H1 (cell line): ENCODE results near the gene CDC73. TPM values are rescaled to one million over a fixed set of nuclear protein-coding genes. Genes with fewer than 3 reads are reported as not detected.

Experiments
- ASH2L ChIP-seq: fragments of 200-600, 300-600 bp; sonication (generic); IDR thresholded peaks from one replicate; pipeline ENCODE4 v1.7.1; 2017; ENCODE audit warnings: low read length
- JUN ChIP-seq: IDR thresholded peaks from 2 replicates; pipeline ENCODE4 v1.6.1; 2011; ENCODE audit warnings: low read depth, mild to moderate bottlenecking, improper control_type of control experiment, low read length
- SIN3A ChIP-seq, 2 experiments: IDR thresholded peaks in 1 of 2; conservative IDR thresholded peaks in 1 of 2; 2 replicates each; pipeline ENCODE4 v1.6.1; 2011 to 2012; ENCODE audit warnings: low read length in 2 of 2, improper control_type of control experiment in 1 of 2, low read depth in 1 of 2, mild to moderate bottlenecking in 1 of 2
- SIX5 ChIP-seq: IDR thresholded peaks from 2 replicates; pipeline ENCODE4 v1.6.1; 2011; ENCODE audit warnings: mild to moderate bottlenecking, low read depth, low read length
- SP4 ChIP-seq: IDR thresholded peaks from 2 replicates; pipeline ENCODE4 v1.6.1; 2012; ENCODE audit warnings: low read length, inconsistent platforms
- SUZ12 ChIP-seq: fragments of 200-600 bp; sonication (generic); IDR thresholded peaks from 2 replicates; pipeline ENCODE4 v1.6.1; 2012; ENCODE audit warnings: mild to moderate bottlenecking, inconsistent platforms, low read length, moderate library complexity, mixed read lengths
- polyA plus RNA-seq, 7 experiments: library from polyadenylated mRNA; depleted of rRNA in 3 of 7; stranded (reverse) in 5 of 7; unstranded in 2 of 7; fragments of >200 nt in 5 of 7; fragments of 200-250 nt in 2 of 7; gene quantifications; 1 replicate in 5 of 7; 2 replicates in 1 of 7; 4 replicates in 1 of 7; pipeline versions ENCODE4 v1.2.1 to v1.2.3, GENCODE V29; 2011 to 2013; ENCODE audit warnings: missing spikeins in 2 of 7, mixed read lengths in 2 of 7
- total RNA-seq: library from RNA; stranded (reverse); fragmentation: NEBNext Ultra II Directional; extraction: Animal tissue kit (Norgen Biotek cat#: 25700); gene quantifications from 2 replicates; pipeline ENCODE4 v1.2.1, GENCODE V29; 2021
- TF ChIP-seq, protein P1 (sequence below): fragments of 300-600 bp; sonication (generic); IDR thresholded peaks from 2 replicates; pipeline ENCODE4 v1.7.1; 2012; ENCODE audit warnings: low read length, moderate library complexity, mild to moderate bottlenecking, inconsistent platforms; ENCODE audit not compliant: insufficient replicate concordance
- TF ChIP-seq, protein P2 (sequence below): IDR thresholded peaks from 2 replicates; pipeline ENCODE4 v1.6.1; 2011; ENCODE audit warnings: low read length, improper control_type of control experiment

The CDC73 gene
- total and polyA plus RNA-seq, 2 of the 8 experiments (the other 6 are each of a cell fraction or from before 2014, with no cell fraction given) = 9.8 to 64.0 TPM

DNA sequence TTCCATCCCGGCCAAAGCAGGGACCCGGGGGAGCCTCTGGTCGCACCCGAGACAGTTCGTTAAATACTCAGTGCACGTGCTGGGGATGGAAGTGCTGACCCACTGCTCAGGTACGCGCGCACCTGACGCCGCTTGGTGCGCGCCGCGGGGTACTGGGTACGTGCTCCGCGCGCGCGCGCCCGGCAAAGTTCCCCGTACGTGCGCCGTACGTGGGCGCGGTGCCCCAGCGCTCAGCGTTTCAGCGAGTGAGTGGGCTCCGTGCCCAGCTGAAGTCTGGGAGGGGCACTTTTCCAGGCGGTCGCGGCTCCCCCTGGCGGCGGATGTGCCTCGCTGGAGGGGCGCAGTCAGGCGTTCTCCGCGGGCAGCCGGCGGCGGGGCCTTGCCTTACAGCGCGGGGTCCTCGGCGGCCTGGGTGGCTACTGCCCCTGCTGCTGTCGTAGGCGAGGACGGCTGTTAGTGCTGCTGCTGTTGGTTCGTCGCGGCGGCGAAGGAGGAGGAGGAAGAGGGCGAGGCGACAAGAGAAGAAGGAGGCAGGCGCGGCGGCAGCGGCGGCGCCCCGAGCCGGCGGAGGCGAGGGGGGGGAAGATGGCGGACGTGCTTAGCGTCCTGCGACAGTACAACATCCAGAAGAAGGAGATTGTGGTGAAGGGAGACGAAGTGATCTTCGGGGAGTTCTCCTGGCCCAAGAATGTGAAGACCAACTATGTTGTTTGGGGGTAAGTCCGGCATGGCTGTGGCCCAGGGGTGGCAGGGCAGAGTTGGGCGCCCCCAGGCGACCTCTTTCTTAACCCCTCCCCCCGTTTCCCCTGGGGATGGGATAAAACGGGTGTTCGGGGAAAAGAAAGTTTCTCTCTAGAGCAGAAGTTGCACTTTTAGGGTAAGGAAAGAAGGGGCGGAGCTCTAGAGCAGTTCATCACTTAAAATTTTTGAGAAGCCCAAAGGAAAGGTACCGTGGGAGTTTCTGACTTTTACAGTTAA is at the start of gene CDC73 (continued):
- TF ChIP-seq, protein P1, sequence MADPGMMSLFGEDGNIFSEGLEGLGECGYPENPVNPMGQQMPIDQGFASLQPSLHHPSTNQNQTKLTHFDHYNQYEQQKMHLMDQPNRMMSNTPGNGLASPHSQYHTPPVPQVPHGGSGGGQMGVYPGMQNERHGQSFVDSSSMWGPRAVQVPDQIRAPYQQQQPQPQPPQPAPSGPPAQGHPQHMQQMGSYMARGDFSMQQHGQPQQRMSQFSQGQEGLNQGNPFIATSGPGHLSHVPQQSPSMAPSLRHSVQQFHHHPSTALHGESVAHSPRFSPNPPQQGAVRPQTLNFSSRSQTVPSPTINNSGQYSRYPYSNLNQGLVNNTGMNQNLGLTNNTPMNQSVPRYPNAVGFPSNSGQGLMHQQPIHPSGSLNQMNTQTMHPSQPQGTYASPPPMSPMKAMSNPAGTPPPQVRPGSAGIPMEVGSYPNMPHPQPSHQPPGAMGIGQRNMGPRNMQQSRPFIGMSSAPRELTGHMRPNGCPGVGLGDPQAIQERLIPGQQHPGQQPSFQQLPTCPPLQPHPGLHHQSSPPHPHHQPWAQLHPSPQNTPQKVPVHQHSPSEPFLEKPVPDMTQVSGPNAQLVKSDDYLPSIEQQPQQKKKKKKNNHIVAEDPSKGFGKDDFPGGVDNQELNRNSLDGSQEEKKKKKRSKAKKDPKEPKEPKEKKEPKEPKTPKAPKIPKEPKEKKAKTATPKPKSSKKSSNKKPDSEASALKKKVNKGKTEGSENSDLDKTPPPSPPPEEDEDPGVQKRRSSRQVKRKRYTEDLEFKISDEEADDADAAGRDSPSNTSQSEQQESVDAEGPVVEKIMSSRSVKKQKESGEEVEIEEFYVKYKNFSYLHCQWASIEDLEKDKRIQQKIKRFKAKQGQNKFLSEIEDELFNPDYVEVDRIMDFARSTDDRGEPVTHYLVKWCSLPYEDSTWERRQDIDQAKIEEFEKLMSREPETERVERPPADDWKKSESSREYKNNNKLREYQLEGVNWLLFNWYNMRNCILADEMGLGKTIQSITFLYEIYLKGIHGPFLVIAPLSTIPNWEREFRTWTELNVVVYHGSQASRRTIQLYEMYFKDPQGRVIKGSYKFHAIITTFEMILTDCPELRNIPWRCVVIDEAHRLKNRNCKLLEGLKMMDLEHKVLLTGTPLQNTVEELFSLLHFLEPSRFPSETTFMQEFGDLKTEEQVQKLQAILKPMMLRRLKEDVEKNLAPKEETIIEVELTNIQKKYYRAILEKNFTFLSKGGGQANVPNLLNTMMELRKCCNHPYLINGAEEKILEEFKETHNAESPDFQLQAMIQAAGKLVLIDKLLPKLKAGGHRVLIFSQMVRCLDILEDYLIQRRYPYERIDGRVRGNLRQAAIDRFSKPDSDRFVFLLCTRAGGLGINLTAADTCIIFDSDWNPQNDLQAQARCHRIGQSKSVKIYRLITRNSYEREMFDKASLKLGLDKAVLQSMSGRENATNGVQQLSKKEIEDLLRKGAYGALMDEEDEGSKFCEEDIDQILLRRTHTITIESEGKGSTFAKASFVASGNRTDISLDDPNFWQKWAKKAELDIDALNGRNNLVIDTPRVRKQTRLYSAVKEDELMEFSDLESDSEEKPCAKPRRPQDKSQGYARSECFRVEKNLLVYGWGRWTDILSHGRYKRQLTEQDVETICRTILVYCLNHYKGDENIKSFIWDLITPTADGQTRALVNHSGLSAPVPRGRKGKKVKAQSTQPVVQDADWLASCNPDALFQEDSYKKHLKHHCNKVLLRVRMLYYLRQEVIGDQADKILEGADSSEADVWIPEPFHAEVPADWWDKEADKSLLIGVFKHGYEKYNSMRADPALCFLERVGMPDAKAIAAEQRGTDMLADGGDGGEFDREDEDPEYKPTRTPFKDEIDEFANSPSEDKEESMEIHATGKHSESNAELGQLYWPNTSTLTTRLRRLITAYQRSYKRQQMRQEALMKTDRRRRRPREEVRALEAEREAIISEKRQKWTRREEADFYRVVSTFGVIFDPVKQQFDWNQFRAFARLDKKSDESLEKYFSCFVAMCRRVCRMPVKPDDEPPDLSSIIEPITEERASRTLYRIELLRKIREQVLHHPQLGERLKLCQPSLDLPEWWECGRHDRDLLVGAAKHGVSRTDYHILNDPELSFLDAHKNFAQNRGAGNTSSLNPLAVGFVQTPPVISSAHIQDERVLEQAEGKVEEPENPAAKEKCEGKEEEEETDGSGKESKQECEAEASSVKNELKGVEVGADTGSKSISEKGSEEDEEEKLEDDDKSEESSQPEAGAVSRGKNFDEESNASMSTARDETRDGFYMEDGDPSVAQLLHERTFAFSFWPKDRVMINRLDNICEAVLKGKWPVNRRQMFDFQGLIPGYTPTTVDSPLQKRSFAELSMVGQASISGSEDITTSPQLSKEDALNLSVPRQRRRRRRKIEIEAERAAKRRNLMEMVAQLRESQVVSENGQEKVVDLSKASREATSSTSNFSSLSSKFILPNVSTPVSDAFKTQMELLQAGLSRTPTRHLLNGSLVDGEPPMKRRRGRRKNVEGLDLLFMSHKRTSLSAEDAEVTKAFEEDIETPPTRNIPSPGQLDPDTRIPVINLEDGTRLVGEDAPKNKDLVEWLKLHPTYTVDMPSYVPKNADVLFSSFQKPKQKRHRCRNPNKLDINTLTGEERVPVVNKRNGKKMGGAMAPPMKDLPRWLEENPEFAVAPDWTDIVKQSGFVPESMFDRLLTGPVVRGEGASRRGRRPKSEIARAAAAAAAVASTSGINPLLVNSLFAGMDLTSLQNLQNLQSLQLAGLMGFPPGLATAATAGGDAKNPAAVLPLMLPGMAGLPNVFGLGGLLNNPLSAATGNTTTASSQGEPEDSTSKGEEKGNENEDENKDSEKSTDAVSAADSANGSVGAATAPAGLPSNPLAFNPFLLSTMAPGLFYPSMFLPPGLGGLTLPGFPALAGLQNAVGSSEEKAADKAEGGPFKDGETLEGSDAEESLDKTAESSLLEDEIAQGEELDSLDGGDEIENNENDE = no peak
- TF ChIP-seq SP4 (peak; percentile 94; the same call in 1 of the 2 replicates), ASH2L (peak; percentile 99), SIX5 (no peak), JUN (no peak), SIN3A (conservative IDR thresholded peaks at IDR 0.05 in 1 of 2, IDR thresholded peaks at IDR 0.05 in 1 of 2; ENCODE audit: low read depth in 1 of 2, low read length in 2 of 2) (peak; percentile 20 to 59; a peak in 1 of 4 replicates), SUZ12 (peak; percentile 29; the same call in 1 of the 2 replicates)
- TF ChIP-seq, protein P2, sequence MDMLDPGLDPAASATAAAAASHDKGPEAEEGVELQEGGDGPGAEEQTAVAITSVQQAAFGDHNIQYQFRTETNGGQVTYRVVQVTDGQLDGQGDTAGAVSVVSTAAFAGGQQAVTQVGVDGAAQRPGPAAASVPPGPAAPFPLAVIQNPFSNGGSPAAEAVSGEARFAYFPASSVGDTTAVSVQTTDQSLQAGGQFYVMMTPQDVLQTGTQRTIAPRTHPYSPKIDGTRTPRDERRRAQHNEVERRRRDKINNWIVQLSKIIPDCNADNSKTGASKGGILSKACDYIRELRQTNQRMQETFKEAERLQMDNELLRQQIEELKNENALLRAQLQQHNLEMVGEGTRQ = no peak
